Neural progenitor cell (in vitro differentiated cells): ENCODE measurements around the gene ULK4. TPM values are rescaled to one million over a fixed set of nuclear protein-coding genes. Genes with fewer than 3 reads are reported as not detected.
"Not testable (repeated sequence)": the region's sequence is repeated elsewhere in the genome, so short reads cannot be mapped to it uniquely, and the experiment has no call there.

ENCODE experiments used
- DNase-seq: peaks from one replicate; pipeline ENCODE4 v3.0.0-alpha.2; 2016; ENCODE audit warnings: low spot score
- H2AFZ ChIP-seq: fragments of 200-600 bp; sonication (generic); replicated peaks from 2 replicates; pipeline ENCODE4 v1.6.1; 2016; ENCODE audit warnings: antibody characterized with exemption
- H3F3A ChIP-seq: fragments of 200-600 bp; sonication (generic); 2 replicates; pipeline ENCODE4 v1.6.1; 2016; ENCODE audit warnings: antibody characterized with exemption, low read depth
- H3K27ac ChIP-seq: fragments of 200-600 bp; sonication (generic); 2 replicates; pipeline ENCODE4 v1.5.1; 2016; ENCODE audit warnings: mild to moderate bottlenecking
- H3K27me3 ChIP-seq: fragments of 200-600 bp; sonication (generic); 2 replicates; pipeline ENCODE4 v1.6.1; 2016; ENCODE audit warnings: mild to moderate bottlenecking, moderate library complexity
- H3K36me3 ChIP-seq: fragments of 200-600 bp; sonication (generic); 2 replicates; pipeline ENCODE4 v1.5.1; 2016
- H3K4me1 ChIP-seq: fragments of 200-600 bp; sonication (generic); 2 replicates; pipeline ENCODE4 v1.6.1; 2016; ENCODE audit warnings: mixed run types
- H3K4me2 ChIP-seq: fragments of 200-600 bp; sonication (generic); 2 replicates; pipeline ENCODE4 v1.6.1; 2016
- H3K4me3 ChIP-seq: fragments of 200-600 bp; sonication (generic); 2 replicates; pipeline ENCODE4 v1.5.1; 2016
- H3K79me2 ChIP-seq: fragments of 200-600 bp; sonication (generic); 2 replicates; pipeline ENCODE4 v1.6.1; 2016; ENCODE audit warnings: low read depth
- H3K9ac ChIP-seq: fragments of 200-600 bp; sonication (generic); 2 replicates; pipeline ENCODE4 v1.6.1; 2016
- H3K9me3 ChIP-seq: fragments of 200-600 bp; sonication (generic); 2 replicates; pipeline ENCODE4 v1.5.1; 2016; ENCODE audit warnings: low read depth
- H4K20me1 ChIP-seq: fragments of 200-600 bp; sonication (generic); 2 replicates; pipeline ENCODE4 v1.6.1; 2016; ENCODE audit warnings: low read depth
- H3K27ac Mint-ChIP-seq: 3 replicates; pipeline ENCODE4 v1.8.0; 2021; ENCODE audit warnings: mixed read lengths
- H3K27me3 Mint-ChIP-seq: 2 replicates; pipeline ENCODE4 v1.8.0; 2022; ENCODE audit warnings: low read depth, mild to moderate bottlenecking, inconsistent platforms, moderate library complexity, mixed read lengths; ENCODE audit not compliant: insufficient read depth
- H3K36me3 Mint-ChIP-seq: 3 replicates; pipeline ENCODE4 v1.8.0; 2021; ENCODE audit warnings: mixed read lengths
- H3K4me1 Mint-ChIP-seq: 3 replicates; pipeline ENCODE4 v1.8.0; 2021; ENCODE audit warnings: mixed read lengths
- H3K4me3 Mint-ChIP-seq: 3 replicates; pipeline ENCODE4 v1.8.0; 2021; ENCODE audit warnings: mild to moderate bottlenecking, moderate library complexity, mixed read lengths
- H3K9me3 Mint-ChIP-seq: 3 replicates; pipeline ENCODE4 v1.8.0; 2020; ENCODE audit warnings: mixed read lengths
- CTCF ChIP-seq: fragments of 200-600 bp; sonication (generic); IDR thresholded peaks from 2 replicates; pipeline ENCODE4 v1.5.1; 2017; ENCODE audit warnings: antibody characterized with exemption, mild to moderate bottlenecking
- EZH2 ChIP-seq: fragments of 200-600 bp; sonication (generic); IDR thresholded peaks from 2 replicates; pipeline ENCODE4 v1.6.1; 2017; ENCODE audit warnings: antibody characterized with exemption, mild to moderate bottlenecking, moderate library complexity
- EZH2phosphoT487 ChIP-seq: fragments of 200-600 bp; sonication (generic); IDR thresholded peaks from 2 replicates; pipeline ENCODE4 v1.6.1; 2017; ENCODE audit warnings: antibody characterized with exemption
- total RNA-seq: library from RNA; depleted of rRNA; stranded (reverse); fragments of >200 nt; gene quantifications from 2 replicates; pipeline ENCODE4 v1.2.3, GENCODE V29; 2015; ENCODE audit warnings: low replicate concordance

The ULK4 gene
- total RNA-seq, 1 donor from 2014 or later, result 33.0 TPM

DNA sequence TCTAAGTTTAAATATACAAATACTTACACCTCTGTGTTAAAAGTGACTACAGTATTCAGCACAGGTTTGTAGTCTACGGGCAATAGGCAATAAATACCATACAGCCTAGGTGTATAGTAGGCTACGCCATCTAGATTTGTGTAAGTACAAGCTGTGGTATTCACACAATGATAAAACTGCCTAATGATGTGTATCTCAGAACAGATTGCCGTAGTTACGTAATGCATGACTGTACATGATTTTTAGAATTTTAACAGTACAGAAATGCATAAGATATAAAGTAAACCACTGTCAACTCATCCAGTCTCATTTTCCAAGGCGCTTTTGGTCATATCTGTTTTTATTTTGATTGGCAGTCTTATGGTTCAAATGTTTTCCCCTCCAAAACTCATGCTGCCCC, 396.9 kb downstream of the ULK4 start:
- H3K4me1 ChIP-seq, result no peaks in the 10 kb centered on the region
- H4K20me1 ChIP-seq, result no peaks in the 10 kb centered on the region
- Mint-ChIP-seq H3K27me3 (no peaks in the 10 kb centered on the region), H3K27ac (no peak overlapping the region), H3K4me3 (no peak overlapping the region), H3K4me1 (no peaks in the 10 kb centered on the region), H3K36me3 (peaks cover 2% of the 10 kb centered on the region), H3K9me3 (no peaks in the 10 kb centered on the region)
- no peak overlapping the region for H3K9ac ChIP-seq
- TF ChIP-seq EZH2, result no peak
- no peak for TF ChIP-seq EZH2phosphoT487
- TF ChIP-seq CTCF, result no peak
- H3K4me2 ChIP-seq, result no peak overlapping the region
- H3F3A ChIP-seq, result no peaks in the 10 kb centered on the region
- H3K27me3 ChIP-seq, result no peaks in the 10 kb centered on the region
- H3K79me2 ChIP-seq, result no peaks in the 10 kb centered on the region
- H2AFZ ChIP-seq, result no peak overlapping the region
- H3K36me3 ChIP-seq, result no peaks in the 10 kb centered on the region
- no peak overlapping the region for H3K27ac ChIP-seq
- H3K9me3 ChIP-seq, result no peaks in the 10 kb centered on the region
- no peak for DNase-seq
- H3K4me3 ChIP-seq, result no peak overlapping the region

DNA sequence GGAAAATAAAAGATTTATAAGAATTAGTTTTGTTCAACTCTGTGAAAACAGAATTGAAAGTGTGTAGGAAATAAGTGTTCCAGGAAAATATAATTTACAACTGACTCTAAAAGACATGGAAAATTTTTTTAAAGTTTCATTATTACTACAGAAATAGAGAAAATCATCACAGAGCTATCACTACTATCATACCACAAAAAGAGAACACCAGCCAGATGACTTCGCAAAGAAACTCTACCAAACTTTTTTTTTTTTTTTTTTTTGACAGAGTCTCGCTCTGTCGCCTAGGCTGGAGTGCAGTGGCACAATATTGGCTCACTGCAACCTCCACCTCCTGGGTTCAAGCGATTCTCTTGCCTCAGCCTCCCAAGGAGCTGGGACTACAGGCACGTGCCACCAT, 405.7 kb downstream of the ULK4 start:
- not testable (repeated sequence) for H3K36me3 Mint-ChIP-seq, H3K4me3 Mint-ChIP-seq, H3K36me3 ChIP-seq, H2AFZ ChIP-seq, H3K27me3 ChIP-seq, H3K9ac ChIP-seq, H3K9me3 Mint-ChIP-seq, H3K4me3 ChIP-seq, H3K27me3 Mint-ChIP-seq, H3K4me2 ChIP-seq, H3K27ac Mint-ChIP-seq, H3F3A ChIP-seq, H4K20me1 ChIP-seq, H3K79me2 ChIP-seq, H3K4me1 ChIP-seq, H3K27ac ChIP-seq, DNase-seq, H3K9me3 ChIP-seq, H3K4me1 Mint-ChIP-seq

- Histone ChIP-seq H3K4me3 (no peak overlapping the region), H3K4me1 (no peaks in the 10 kb centered on the region), H3K27me3 (no peaks in the 10 kb centered on the region), H3F3A (no peaks in the 10 kb centered on the region), H3K9ac (no peak overlapping the region), H3K9me3 (no peaks in the 10 kb centered on the region), H3K79me2 (no peaks in the 10 kb centered on the region), H4K20me1 (no peaks in the 10 kb centered on the region), H3K4me2 (no peak overlapping the region), H3K36me3 (no peaks in the 10 kb centered on the region), H2AFZ (no peak overlapping the region), H3K27ac (no peak overlapping the region)
- no peak overlapping the region for H3K4me3 Mint-ChIP-seq
- no peaks in the 10 kb centered on the region for H3K9me3 Mint-ChIP-seq
- no peaks in the 10 kb centered on the region for H3K27me3 Mint-ChIP-seq
- no peaks in the 10 kb centered on the region for H3K4me1 Mint-ChIP-seq
- no peak for TF ChIP-seq EZH2phosphoT487
- no peak for TF ChIP-seq EZH2
- no peak for TF ChIP-seq CTCF
- no peak for DNase-seq
- H3K27ac Mint-ChIP-seq, result no peak overlapping the region
- no peaks in the 10 kb centered on the region for H3K36me3 Mint-ChIP-seq
Observed at GRCh38 chr3:41532976-41533375, 428.9 kb downstream of the ULK4 start.

DNA sequence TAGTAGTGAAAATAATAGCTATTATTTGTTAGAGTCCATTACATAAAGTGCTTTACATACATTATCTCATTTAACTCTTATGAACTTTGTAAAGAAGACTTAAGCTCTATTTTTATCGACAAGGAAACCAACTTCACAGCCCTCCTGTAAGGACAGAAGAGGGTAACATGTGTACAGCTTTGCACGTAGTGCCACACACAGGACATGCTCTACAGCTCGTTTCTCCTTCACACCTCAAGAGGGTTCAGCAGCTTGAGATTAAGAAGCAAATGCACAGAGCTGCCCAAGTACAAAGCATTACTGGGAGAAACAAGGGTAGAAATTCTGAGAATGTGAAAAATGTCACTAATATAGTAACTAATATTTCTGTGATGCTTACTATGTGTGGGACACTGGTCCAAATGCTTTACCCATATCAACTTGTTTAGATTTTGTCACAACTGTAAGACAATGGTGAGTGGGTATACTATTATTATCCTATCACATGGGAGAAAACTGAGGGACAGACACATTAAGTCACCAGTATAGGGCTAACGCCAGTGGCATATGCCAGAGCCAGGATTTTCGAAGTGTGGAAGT, 434.8 kb downstream of the ULK4 start:
- no peaks in the 10 kb centered on the region for H3F3A ChIP-seq
- H3K4me2 ChIP-seq, result no peak overlapping the region
- H3K79me2 ChIP-seq, result no peaks in the 10 kb centered on the region
- no peak overlapping the region for H3K4me3 ChIP-seq
- H3K4me1 ChIP-seq, result peaks cover 14% of the 10 kb centered on the region
- H2AFZ ChIP-seq, result no peak overlapping the region
- Mint-ChIP-seq H3K27me3 (no peaks in the 10 kb centered on the region), H3K27ac (no peak overlapping the region), H3K4me3 (no peak overlapping the region), H3K4me1 (peaks cover 14% of the 10 kb centered on the region), H3K36me3 (no peaks in the 10 kb centered on the region), H3K9me3 (no peaks in the 10 kb centered on the region)
- no peak overlapping the region for H3K9ac ChIP-seq
- TF ChIP-seq EZH2, result no peak
- TF ChIP-seq CTCF, result no peak
- no peak for TF ChIP-seq EZH2phosphoT487
- DNase-seq, result no peak
- H3K27me3 ChIP-seq, result no peaks in the 10 kb centered on the region
- no peaks in the 10 kb centered on the region for H4K20me1 ChIP-seq
- H3K27ac ChIP-seq, result no peak overlapping the region
- no peaks in the 10 kb centered on the region for H3K36me3 ChIP-seq
- no peaks in the 10 kb centered on the region for H3K9me3 ChIP-seq
